ENCODE measurements around the gene AP2B1.
"Not testable (repeated sequence)": the region's sequence is repeated elsewhere in the genome, so short reads cannot be mapped to it uniquely, and the experiment has no call there.

Gene AP2B1

DNA sequence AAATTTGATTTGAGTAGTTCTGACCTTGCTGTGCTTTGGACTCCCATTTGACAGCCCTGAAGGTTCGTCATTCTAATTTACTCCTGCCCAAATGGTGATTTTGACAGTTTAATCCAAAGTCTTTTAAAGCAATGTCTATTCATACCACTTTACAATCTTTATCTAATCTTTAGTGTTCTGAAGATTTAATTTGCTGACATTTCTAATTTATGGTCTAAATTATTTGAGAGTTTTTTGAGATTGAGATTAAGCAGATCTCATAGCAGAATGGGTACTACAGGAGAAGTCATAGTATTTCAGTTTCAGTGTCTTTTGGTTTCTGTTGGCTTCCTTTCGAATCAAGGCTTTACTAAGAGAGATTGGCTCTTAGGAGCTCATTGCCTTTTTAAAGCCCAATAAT lies 111.7 kb downstream of the AP2B1 start:
- Histone ChIP-seq H3K4me2 (ENCODE audit: low read length) (no peak overlapping the region), H3K36me3 (replicated peaks; ENCODE audit: low read depth, low read length) (no peaks in the 10 kb centered on the region), H3K4me1 (ENCODE audit: low read length) (no peaks in the 10 kb centered on the region), H3K4me3 (ENCODE audit: low read length) (no peak overlapping the region), H3K9ac (ENCODE audit: low read length) (no peak overlapping the region), H4K20me1 (ENCODE audit: insufficient read depth, low read length) (no peaks in the 10 kb centered on the region), H3K79me2 (ENCODE audit: low read length) (no peaks in the 10 kb centered on the region), H2AFZ (ENCODE audit: low read depth, low read length) (no peak overlapping the region), H3K27ac (ENCODE audit: low read length) (no peak overlapping the region), H3K27me3 (ENCODE audit: low read depth, low read length) (no peaks in the 10 kb centered on the region), H3K9me3 (ENCODE audit: insufficient read depth, low read length) (no peaks in the 10 kb centered on the region)
- no peak for TF ChIP-seq EZH2phosphoT487 (IDR thresholded peaks at IDR 0.05; ENCODE audit: low read depth)
- TF ChIP-seq, protein P1, sequence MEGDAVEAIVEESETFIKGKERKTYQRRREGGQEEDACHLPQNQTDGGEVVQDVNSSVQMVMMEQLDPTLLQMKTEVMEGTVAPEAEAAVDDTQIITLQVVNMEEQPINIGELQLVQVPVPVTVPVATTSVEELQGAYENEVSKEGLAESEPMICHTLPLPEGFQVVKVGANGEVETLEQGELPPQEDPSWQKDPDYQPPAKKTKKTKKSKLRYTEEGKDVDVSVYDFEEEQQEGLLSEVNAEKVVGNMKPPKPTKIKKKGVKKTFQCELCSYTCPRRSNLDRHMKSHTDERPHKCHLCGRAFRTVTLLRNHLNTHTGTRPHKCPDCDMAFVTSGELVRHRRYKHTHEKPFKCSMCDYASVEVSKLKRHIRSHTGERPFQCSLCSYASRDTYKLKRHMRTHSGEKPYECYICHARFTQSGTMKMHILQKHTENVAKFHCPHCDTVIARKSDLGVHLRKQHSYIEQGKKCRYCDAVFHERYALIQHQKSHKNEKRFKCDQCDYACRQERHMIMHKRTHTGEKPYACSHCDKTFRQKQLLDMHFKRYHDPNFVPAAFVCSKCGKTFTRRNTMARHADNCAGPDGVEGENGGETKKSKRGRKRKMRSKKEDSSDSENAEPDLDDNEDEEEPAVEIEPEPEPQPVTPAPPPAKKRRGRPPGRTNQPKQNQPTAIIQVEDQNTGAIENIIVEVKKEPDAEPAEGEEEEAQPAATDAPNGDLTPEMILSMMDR (IDR thresholded peaks at IDR 0.05; ENCODE audit: low read depth, low read length), result no peak

DNA sequence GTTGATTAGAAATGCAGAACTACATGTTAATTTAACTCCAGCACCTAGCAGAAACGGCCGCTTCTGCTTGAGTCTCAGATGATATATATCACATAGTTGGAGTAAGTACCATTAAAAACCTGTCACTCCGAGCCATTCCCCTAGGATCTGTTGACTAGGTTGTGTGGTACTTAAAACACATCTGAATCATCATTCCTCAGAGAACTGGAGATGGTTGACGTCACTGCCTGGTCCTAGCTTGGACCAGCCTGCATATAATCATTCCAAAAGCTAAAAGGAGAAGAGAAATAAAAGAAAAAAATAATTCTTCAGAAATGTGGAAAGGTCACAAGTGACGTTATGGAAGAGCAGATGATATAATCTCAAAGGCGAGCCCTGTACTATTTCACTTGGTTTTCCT lies 113.0 kb downstream of the AP2B1 start:
- H3K4me3 ChIP-seq (ENCODE audit: low read length), result no peak overlapping the region
- no peak overlapping the region for H3K4me2 ChIP-seq (ENCODE audit: low read length)
- no peak overlapping the region for H2AFZ ChIP-seq (ENCODE audit: low read depth, low read length)
- no peaks in the 10 kb centered on the region for H3K79me2 ChIP-seq (ENCODE audit: low read length)
- H3K27ac ChIP-seq (ENCODE audit: low read length), result no peak overlapping the region
- H3K27me3 ChIP-seq (ENCODE audit: low read depth, low read length), result no peaks in the 10 kb centered on the region
- no peak overlapping the region for H3K9ac ChIP-seq (ENCODE audit: low read length)
- H3K9me3 ChIP-seq (ENCODE audit: insufficient read depth, low read length), result no peaks in the 10 kb centered on the region
- no peaks in the 10 kb centered on the region for H3K36me3 ChIP-seq (replicated peaks; ENCODE audit: low read depth, low read length)
- no peaks in the 10 kb centered on the region for H3K4me1 ChIP-seq (ENCODE audit: low read length)
- no peaks in the 10 kb centered on the region for H4K20me1 ChIP-seq (ENCODE audit: insufficient read depth, low read length)
- no peak for TF ChIP-seq EZH2phosphoT487 (IDR thresholded peaks at IDR 0.05; ENCODE audit: low read depth)
- TF ChIP-seq, protein P1 (IDR thresholded peaks at IDR 0.05; ENCODE audit: low read depth, low read length), result no peak

DNA sequence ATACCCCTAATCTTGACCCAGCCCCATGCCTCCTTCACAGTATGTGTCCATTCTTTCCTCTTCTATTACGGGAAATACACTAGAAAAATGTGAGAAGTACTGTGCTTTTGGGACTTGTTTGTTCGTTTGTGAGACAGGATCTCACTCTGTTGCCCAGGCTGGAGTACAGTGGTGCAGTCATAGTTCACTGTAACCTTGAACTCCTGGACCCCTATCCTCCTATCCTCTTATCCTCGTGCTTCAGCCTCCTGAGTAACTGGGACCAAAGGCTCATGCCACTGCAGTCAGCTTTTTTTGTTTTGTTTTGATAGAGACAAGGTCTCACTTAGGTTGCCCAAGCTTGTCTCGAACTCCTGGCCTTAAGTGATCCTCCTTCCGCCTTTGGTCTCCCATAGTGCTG lies 114.4 kb downstream of the AP2B1 start:
- no peak for TF ChIP-seq EZH2phosphoT487 (IDR thresholded peaks at IDR 0.05; ENCODE audit: low read depth)
- TF ChIP-seq, protein P1 (IDR thresholded peaks at IDR 0.05; ENCODE audit: low read depth, low read length), result no peak
- Histone ChIP-seq H3K4me2 (ENCODE audit: low read length) (no peak overlapping the region), H3K9ac (ENCODE audit: low read length) (no peak overlapping the region), H3K9me3 (ENCODE audit: insufficient read depth, low read length) (no peaks in the 10 kb centered on the region), H3K27ac (ENCODE audit: low read length) (no peak overlapping the region), H3K4me1 (ENCODE audit: low read length) (no peaks in the 10 kb centered on the region), H3K4me3 (ENCODE audit: low read length) (no peak overlapping the region), H3K27me3 (ENCODE audit: low read depth, low read length) (no peaks in the 10 kb centered on the region), H3K36me3 (replicated peaks; ENCODE audit: low read depth, low read length) (no peaks in the 10 kb centered on the region), H2AFZ (ENCODE audit: low read depth, low read length) (no peak overlapping the region), H4K20me1 (ENCODE audit: insufficient read depth, low read length) (no peaks in the 10 kb centered on the region), H3K79me2 (ENCODE audit: low read length) (no peaks in the 10 kb centered on the region)

DNA sequence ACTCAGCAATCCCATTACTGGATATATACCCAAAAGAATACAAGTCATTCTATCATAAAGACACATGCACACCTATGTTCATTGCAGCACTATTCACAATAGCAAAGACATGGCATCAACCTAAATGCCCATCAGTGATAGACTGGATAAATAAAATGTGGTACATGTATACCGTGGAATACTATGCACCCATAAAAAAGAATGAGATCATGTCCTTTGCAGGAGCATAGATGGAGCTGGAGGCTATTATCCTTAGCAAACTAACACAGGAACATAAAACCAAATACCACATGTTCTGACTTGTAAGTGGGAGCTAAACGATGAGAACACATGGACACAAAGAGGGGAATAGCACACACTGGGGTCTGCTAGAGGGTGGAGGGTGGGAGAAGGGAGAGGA lies 116.2 kb downstream of the AP2B1 start:
- not testable (repeated sequence) for H3K9me3 ChIP-seq (ENCODE audit: insufficient read depth, low read length); H3K27me3 ChIP-seq (ENCODE audit: low read depth, low read length); H3K9ac ChIP-seq (ENCODE audit: low read length); H2AFZ ChIP-seq (ENCODE audit: low read depth, low read length); H3K4me3 ChIP-seq (ENCODE audit: low read length); H3K36me3 ChIP-seq (replicated peaks; ENCODE audit: low read depth, low read length); H3K79me2 ChIP-seq (ENCODE audit: low read length); H3K4me1 ChIP-seq (ENCODE audit: low read length); H3K27ac ChIP-seq (ENCODE audit: low read length); H3K4me2 ChIP-seq (ENCODE audit: low read length); H4K20me1 ChIP-seq (ENCODE audit: insufficient read depth, low read length)

DNA sequence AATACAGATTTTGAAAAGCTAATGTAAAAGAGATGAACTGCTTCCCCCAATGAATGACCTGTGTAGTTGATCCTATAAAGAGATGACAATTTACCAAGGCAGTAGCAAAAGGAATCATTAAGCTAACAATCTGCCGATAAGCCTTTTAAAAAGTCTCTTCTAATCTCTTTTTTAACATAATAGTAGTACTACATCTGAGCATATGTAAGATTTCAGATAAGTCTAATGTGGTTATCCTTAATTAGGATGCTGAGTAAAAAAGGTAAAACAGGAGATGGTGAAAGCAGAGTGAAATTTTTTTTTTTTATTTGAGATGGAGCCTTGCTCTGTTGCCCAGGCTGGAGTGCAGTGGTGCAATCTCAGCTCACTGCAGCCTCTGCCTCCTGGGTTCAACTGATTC lies 118.1 kb downstream of the AP2B1 start:
- Histone ChIP-seq H3K4me2 (ENCODE audit: low read length) (no peak overlapping the region), H3K9ac (ENCODE audit: low read length) (no peak overlapping the region), H2AFZ (ENCODE audit: low read depth, low read length) (no peak overlapping the region), H4K20me1 (ENCODE audit: insufficient read depth, low read length) (no peaks in the 10 kb centered on the region), H3K27me3 (ENCODE audit: low read depth, low read length) (no peaks in the 10 kb centered on the region), H3K36me3 (replicated peaks; ENCODE audit: low read depth, low read length) (peaks cover 4% of the 10 kb centered on the region), H3K4me1 (ENCODE audit: low read length) (peaks cover 6% of the 10 kb centered on the region; the same call in 1 of the 2 replicates), H3K79me2 (ENCODE audit: low read length) (no peaks in the 10 kb centered on the region), H3K9me3 (ENCODE audit: insufficient read depth, low read length) (no peaks in the 10 kb centered on the region), H3K27ac (ENCODE audit: low read length) (no peak overlapping the region), H3K4me3 (ENCODE audit: low read length) (no peak overlapping the region)
- TF ChIP-seq, protein P1 (IDR thresholded peaks at IDR 0.05; ENCODE audit: low read depth, low read length), result no peak
- no peak for TF ChIP-seq EZH2phosphoT487 (IDR thresholded peaks at IDR 0.05; ENCODE audit: low read depth)

Measured in OCI-LY3 (cell line).